GM12878 (cell line): ENCODE measurements around the gene SCG2. TPM values are rescaled to one million over a fixed set of nuclear protein-coding genes. Genes with fewer than 3 reads are reported as not detected.

ENCODE experiments used
- ATAC-seq: fragments of 200-7000 bp; cut with Tn5 transposase; 3 replicates; pipeline ENCODE4 v1.9.1; 2020; ENCODE audit warnings: mild to moderate bottlenecking, moderate library complexity
- BruUV-seq: library from RNA; stranded (reverse); fragments of 400-500 nt; replicated peaks from 2 replicates; lab custom pipeline; 2021; lab: Mats Ljungman, UMichigan
- CTCF ChIA-PET: fragments of 300-600 bp; sonication (Branson Sonifier 250); formaldehyde crosslinking; extraction: SDS; loops from one replicate; lab custom pipeline; 2021; ENCODE audit warnings: inconsistent platforms; lab: Yijun Ruan, JAX
- POLR2A ChIA-PET: fragments of 350-600 bp; formaldehyde crosslinking; extraction: SDS; loops from one replicate; lab custom pipeline; 2021; ENCODE audit warnings: inconsistent platforms; lab: Charles Lee
- RAD21 ChIA-PET: fragments of 300-600 bp; sonication (Branson Sonifier 250); formaldehyde crosslinking; loops from one replicate; lab custom pipeline; 2023; ENCODE audit warnings: antibody characterized with exemption; ENCODE audit not compliant: unreplicated experiment; lab: Charles Lee
- SMC1A ChIA-PET: fragments of 300-600 bp; sonication (Branson Sonifier 250); formaldehyde crosslinking; loops from one replicate; lab custom pipeline; 2023; ENCODE audit not compliant: unreplicated experiment, uncharacterized antibody; lab: Charles Lee
- DNase-seq: peaks from one replicate; pipeline ENCODE4 v3.0.0-alpha.2; 2011; ENCODE audit warnings: low read depth, low spot score
- FAIRE-seq: peaks from 3 replicates; lab custom pipeline; 2011; peaks lifted over from hg19 to GRCh38; lab: Jason Lieb, UNC
- H2AFZ ChIP-seq: 2 replicates; pipeline ENCODE4 v1.6.0; 2011; ENCODE audit warnings: low read depth, low read length, control low read depth; ENCODE audit not compliant: control insufficient read depth
- H3K27ac ChIP-seq: 2 replicates; pipeline ENCODE4 v1.5.1; 2011; ENCODE audit warnings: control low read depth; ENCODE audit not compliant: control insufficient read depth, insufficient read depth
- H3K27me3 ChIP-seq, 2 experiments: replicated peaks in 1 of 2; 2 replicates each; pipeline versions ENCODE4 v1.6.0 to v1.6.1; 2011; ENCODE audit warnings: low read length in 1 of 2; ENCODE audit not compliant: control insufficient read depth in 2 of 2, insufficient read depth in 2 of 2
- H3K36me3 ChIP-seq, 2 experiments: 2 replicates each; pipeline ENCODE4 v1.5.1; 2011; ENCODE audit warnings: low read length in 1 of 2; ENCODE audit not compliant: control insufficient read depth in 2 of 2, insufficient read depth in 2 of 2
- H3K4me1 ChIP-seq: 2 replicates; pipeline ENCODE4 v1.6.1; 2011; ENCODE audit warnings: mild to moderate bottlenecking, low read length, moderate library complexity, mixed read lengths; ENCODE audit not compliant: control insufficient read depth, insufficient read depth
- H3K4me2 ChIP-seq: 2 replicates; pipeline ENCODE4 v1.6.0; 2011; ENCODE audit warnings: control low read depth; ENCODE audit not compliant: control insufficient read depth, insufficient read depth
- H3K4me3 ChIP-seq: fragments of 200-600 bp; sonication (generic); 2 replicates; pipeline ENCODE4 v1.5.1; 2016
- H3K79me2 ChIP-seq: 2 replicates; pipeline ENCODE4 v1.6.0; 2011; ENCODE audit warnings: low read length; ENCODE audit not compliant: control insufficient read depth, insufficient read depth
- H3K9ac ChIP-seq: 2 replicates; pipeline ENCODE4 v1.8.0; 2011; ENCODE audit warnings: low read length, control low read depth, mixed read lengths; ENCODE audit not compliant: control insufficient read depth, insufficient read depth
- H3K9me3 ChIP-seq: replicated peaks from 3 replicates; pipeline ENCODE4 v1.5.1; 2011; ENCODE audit warnings: mild to moderate bottlenecking, low read length; ENCODE audit not compliant: control insufficient read depth, insufficient read depth
- H4K20me1 ChIP-seq: 2 replicates; pipeline ENCODE4 v1.6.0; 2011; ENCODE audit not compliant: control insufficient read depth, insufficient read depth
- CTCF ChIP-seq, 3 experiments: IDR thresholded peaks in 2 of 3; conservative IDR thresholded peaks in 1 of 3; 2 replicates each; pipeline ENCODE4 v1.5.1; 2011; ENCODE audit warnings: low read depth in 3 of 3, low read length in 3 of 3, mild to moderate bottlenecking in 3 of 3, control low read depth in 2 of 3, moderate library complexity in 2 of 3, inconsistent platforms in 1 of 3, mixed read lengths in 1 of 3; ENCODE audit not compliant: control insufficient read depth in 2 of 3, insufficient read depth in 1 of 3; ENCODE audit errors: extremely low read depth in 1 of 3
- HDAC2 ChIP-seq: fragments of 200-600 bp; sonication (generic); IDR thresholded peaks from 2 replicates; pipeline ENCODE4 v1.6.1; 2017
- IRF5 ChIP-seq: fragments of 450-650 bp; IDR thresholded peaks from 2 replicates; pipeline ENCODE4 v1.6.1; 2017; ENCODE audit warnings: borderline replicate concordance
- NFIC ChIP-seq: IDR thresholded peaks from 2 replicates; pipeline ENCODE4 v1.6.1; 2012; ENCODE audit warnings: low read depth, mild to moderate bottlenecking, inconsistent platforms, low read length, moderate library complexity
- NFYA ChIP-seq: IDR thresholded peaks from 2 replicates; pipeline ENCODE4 v1.6.1; 2011; ENCODE audit warnings: low read depth, mild to moderate bottlenecking, low read length, improper control_type of control experiment, borderline replicate concordance
- SIX5 ChIP-seq: IDR thresholded peaks from 2 replicates; pipeline ENCODE4 v1.6.1; 2011; ENCODE audit warnings: mild to moderate bottlenecking, low read depth, low read length, moderate library complexity; ENCODE audit not compliant: severe bottlenecking
- SPI1 ChIP-seq: IDR thresholded peaks from 2 replicates; pipeline ENCODE4 v1.6.1; 2011; ENCODE audit warnings: low read depth, mild to moderate bottlenecking, low read length, moderate library complexity, borderline replicate concordance; ENCODE audit not compliant: insufficient read depth
- WRNIP1 ChIP-seq: IDR thresholded peaks from 2 replicates; pipeline ENCODE4 v1.6.1; 2011; ENCODE audit warnings: low read depth, low read length, improper control_type of control experiment, borderline replicate concordance
- ZBTB40 ChIP-seq: fragments of 450-650 bp; IDR thresholded peaks from 2 replicates; pipeline ENCODE4 v1.6.1; 2016; ENCODE audit warnings: mild to moderate bottlenecking, moderate library complexity, borderline replicate concordance
- ZNF24 ChIP-seq: fragments of 450-650 bp; IDR thresholded peaks from 2 replicates; pipeline ENCODE4 v1.6.1; 2017; ENCODE audit warnings: antibody characterized with exemption, mild to moderate bottlenecking
- WGBS: methylation state at CpG from one replicate; pipeline ENCODE4 v1.1.6; 2016; ENCODE audit warnings: low lambda C conversion rate; ENCODE audit not compliant: insufficient replicate concordance, insufficient coverage; ENCODE audit errors: missing lambda C conversion rate; 5-methylcytosine and 5-hydroxymethylcytosine counted together
- in situ Hi-C: fragments of 300-500 bp; cut with MboI; formaldehyde crosslinking; loops from 9 replicates; pipeline ENCODE4 v1.14.3; 2018; ENCODE audit warnings: mixed read lengths
- intact Hi-C: fragments of 100-400 bp; cut with micrococcal nuclease; formaldehyde crosslinking; loops from one replicate; pipeline ENCODE4 v1.14.2; 2022; ENCODE audit not compliant: unreplicated experiment
- polyA plus RNA-seq, 11 experiments: library from polyadenylated mRNA; depleted of rRNA in 4 of 11; unstranded in 6 of 11; stranded (reverse) in 5 of 11; fragments of >200 nt; fragmentation: Nextera tagmentation in 4 of 11; fragmentation: Illumina TruSeq in 1 of 11; extraction: Ambion mirVana in 4 of 11; extraction: Trizol in 1 of 11; gene quantifications; 1 replicate in 1 of 11; 2 replicates in 10 of 11; pipeline versions ENCODE4 v1.2.1 to v1.2.3, GENCODE V29; 2011 to 2016; ENCODE audit warnings: inconsistent platforms in 2 of 11, missing spikeins in 2 of 11, low read depth in 1 of 11
- total RNA-seq, 4 experiments: library from RNA; depleted of rRNA in 3 of 4; stranded (reverse); fragments of >200 nt in 3 of 4; fragmentation: Illumina TruSeq in 1 of 4; extraction: Trizol in 1 of 4; gene quantifications; 2 replicates each; pipeline versions ENCODE4 v1.2.1 to v1.2.3, GENCODE V29; 2013 to 2021
- TF ChIP-seq, protein P1 (sequence below): IDR thresholded peaks from 2 replicates; pipeline ENCODE4 v1.6.1; 2011; ENCODE audit warnings: borderline replicate concordance, low read depth, mild to moderate bottlenecking, moderate library complexity, low read length; ENCODE audit not compliant: insufficient read depth, poor library complexity, severe bottlenecking

Gene SCG2
- total and polyA plus RNA-seq, 10 of the 15 experiments (the other 5 are each of a cell fraction or from before 2014, with no cell fraction given) = 0.05 TPM; not detected in 9

GRCh38 chr2:223585666-223586065 is 16.5 kb downstream of the SCG2 start (continued):
- TF ChIP-seq NFIC (no peak), CTCF (IDR thresholded peaks at IDR 0.05 in 2 of 3, conservative IDR thresholded peaks at IDR 0.05 in 1 of 3; ENCODE audit: control insufficient read depth in 2 of 3, extremely low read depth in 1 of 3, insufficient read depth in 1 of 3, low read depth in 3 of 3, low read length in 3 of 3) (no peak)

- 45% methylated on average over 5 of the region's 5 CpGs for WGBS
- ChIA-PET SMC1A (no interaction called here), RAD21 (no interaction called here), POLR2A (no interaction called here), CTCF (no interaction called here)
- H3K4me1 ChIP-seq = no peaks in the 10 kb centered on the region
- no peak overlapping the region for H3K9ac ChIP-seq
- DNase-seq = no peak
- no peaks in the 10 kb centered on the region for H3K9me3 ChIP-seq
- intact Hi-C loops (no loop called here), in situ Hi-C loops (no loop called here)
- no peak overlapping the region for H3K4me3 ChIP-seq
- no peak overlapping the region for H3K27ac ChIP-seq
- BruUV-seq = no TSS peak
- ATAC-seq = no peak
- no peaks in the 10 kb centered on the region; a peak in 1 of 4 replicates for H3K27me3 ChIP-seq
- no peak for TF ChIP-seq ZNF24
- no peak for TF ChIP-seq NFYA
- TF ChIP-seq, protein P1, sequence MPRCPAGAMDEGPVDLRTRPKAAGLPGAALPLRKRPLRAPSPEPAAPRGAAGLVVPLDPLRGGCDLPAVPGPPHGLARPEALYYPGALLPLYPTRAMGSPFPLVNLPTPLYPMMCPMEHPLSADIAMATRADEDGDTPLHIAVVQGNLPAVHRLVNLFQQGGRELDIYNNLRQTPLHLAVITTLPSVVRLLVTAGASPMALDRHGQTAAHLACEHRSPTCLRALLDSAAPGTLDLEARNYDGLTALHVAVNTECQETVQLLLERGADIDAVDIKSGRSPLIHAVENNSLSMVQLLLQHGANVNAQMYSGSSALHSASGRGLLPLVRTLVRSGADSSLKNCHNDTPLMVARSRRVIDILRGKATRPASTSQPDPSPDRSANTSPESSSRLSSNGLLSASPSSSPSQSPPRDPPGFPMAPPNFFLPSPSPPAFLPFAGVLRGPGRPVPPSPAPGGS = no peak
- TF ChIP-seq IRF5 = no peak
- no peak for TF ChIP-seq SIX5
- TF ChIP-seq WRNIP1 = no peak
- TF ChIP-seq SPI1 = no peak
- TF ChIP-seq HDAC2 = no peak
- no peak for TF ChIP-seq ZBTB40
- no peak for FAIRE-seq
- H3K79me2 ChIP-seq = no peaks in the 10 kb centered on the region
- H2AFZ ChIP-seq = no peak overlapping the region
- H4K20me1 ChIP-seq = no peaks in the 10 kb centered on the region
- H3K36me3 ChIP-seq = no peaks in the 10 kb centered on the region
- H3K4me2 ChIP-seq = no peak overlapping the region
These were observed 20.2 kb downstream of the SCG2 start for GRCh38 chr2:223582001-223582400.
